Fibroblast of villous mesenchyme (primary cell): Measurements from ENCODE around the gene ASPDH. TPM values are rescaled to one million over a fixed set of nuclear protein-coding genes. Genes with fewer than 3 reads are reported as not detected.

Experiments
- DNase-seq: peaks from one replicate; pipeline ENCODE4 v3.0.0-alpha.2; 2010; ENCODE audit warnings: low read depth
- H3K4me3 ChIP-seq: 2 replicates; pipeline ENCODE4 v1.5.1; 2011; ENCODE audit warnings: low read depth, mild to moderate bottlenecking, low read length
- total RNA-seq: library from RNA; depleted of rRNA; stranded (reverse); fragments of >200 nt; gene quantifications from 2 replicates; pipeline ENCODE4 v1.2.3, GENCODE V29; 2012
- TF ChIP-seq, protein P1 (sequence below): IDR thresholded peaks from 2 replicates; pipeline ENCODE4 v1.5.1; 2012; ENCODE audit warnings: low read depth, mild to moderate bottlenecking, low read length; ENCODE audit not compliant: insufficient read depth

The ASPDH gene
- total RNA-seq, 1 donor, result not detected

DNA sequence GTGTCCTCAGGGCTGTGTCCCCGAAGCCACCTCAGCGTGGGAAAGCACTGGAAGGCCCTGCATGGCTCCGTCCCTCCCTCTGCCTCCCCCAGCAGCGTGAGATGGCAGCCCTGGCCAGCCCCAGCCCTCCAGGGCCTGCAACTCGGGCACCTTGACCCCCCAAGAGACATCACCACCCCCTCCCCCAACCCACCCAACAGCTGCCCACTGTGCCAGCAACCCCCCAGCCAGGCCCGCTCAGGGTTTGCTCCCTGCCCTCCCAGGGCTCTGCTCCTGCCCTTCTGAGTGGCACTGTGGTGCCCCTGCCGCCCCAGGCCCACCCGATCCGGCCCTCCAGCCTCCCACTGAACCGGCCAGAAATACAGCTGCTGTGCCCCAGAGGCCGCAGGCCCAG, 1.5 kb upstream of the ASPDH start:
- TF ChIP-seq, protein P1, sequence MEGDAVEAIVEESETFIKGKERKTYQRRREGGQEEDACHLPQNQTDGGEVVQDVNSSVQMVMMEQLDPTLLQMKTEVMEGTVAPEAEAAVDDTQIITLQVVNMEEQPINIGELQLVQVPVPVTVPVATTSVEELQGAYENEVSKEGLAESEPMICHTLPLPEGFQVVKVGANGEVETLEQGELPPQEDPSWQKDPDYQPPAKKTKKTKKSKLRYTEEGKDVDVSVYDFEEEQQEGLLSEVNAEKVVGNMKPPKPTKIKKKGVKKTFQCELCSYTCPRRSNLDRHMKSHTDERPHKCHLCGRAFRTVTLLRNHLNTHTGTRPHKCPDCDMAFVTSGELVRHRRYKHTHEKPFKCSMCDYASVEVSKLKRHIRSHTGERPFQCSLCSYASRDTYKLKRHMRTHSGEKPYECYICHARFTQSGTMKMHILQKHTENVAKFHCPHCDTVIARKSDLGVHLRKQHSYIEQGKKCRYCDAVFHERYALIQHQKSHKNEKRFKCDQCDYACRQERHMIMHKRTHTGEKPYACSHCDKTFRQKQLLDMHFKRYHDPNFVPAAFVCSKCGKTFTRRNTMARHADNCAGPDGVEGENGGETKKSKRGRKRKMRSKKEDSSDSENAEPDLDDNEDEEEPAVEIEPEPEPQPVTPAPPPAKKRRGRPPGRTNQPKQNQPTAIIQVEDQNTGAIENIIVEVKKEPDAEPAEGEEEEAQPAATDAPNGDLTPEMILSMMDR, result no peak
- no peak for DNase-seq
- no peak overlapping the region for H3K4me3 ChIP-seq

DNA sequence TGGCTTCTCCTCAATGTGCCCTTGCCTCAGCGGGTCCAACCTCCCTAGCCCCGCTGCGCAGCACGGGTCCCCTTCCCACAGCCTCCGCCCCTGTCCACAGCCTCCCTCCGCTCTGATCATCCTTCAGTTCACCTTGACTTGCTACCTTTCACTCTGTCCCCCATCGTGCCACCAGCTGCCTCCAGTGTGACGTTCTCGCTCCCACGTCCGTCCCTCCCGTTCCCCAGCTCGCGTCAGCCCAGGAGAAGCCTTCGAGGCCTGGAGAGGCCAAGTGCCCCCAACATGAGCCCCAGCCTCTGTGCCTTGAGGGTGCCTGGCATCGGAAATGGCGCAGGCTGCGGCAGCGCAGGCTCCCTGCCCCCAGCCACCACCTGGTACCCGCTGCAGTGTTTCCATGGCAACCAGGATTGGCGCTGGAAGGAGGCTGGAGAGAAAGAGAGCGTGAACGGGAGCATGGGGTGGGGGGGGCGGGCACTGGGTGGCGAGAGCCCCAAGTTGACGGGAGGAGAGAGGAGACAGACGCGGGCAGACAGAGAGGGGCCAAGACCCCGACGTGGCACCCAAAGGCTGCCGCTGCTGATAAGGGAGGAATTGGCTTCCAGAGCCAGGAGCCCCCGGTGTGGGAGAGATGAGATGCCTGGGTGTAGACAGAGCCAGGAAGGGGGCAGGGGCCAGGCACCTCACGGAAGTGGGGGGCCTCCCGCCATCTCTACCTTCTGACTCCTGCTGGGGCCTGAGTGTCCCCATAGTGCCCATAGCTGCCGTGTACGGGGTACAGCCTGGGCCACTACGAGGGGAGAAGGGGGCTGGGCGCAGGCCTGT, 844 bp upstream of the ASPDH start:
- DNase-seq, result no peak
- TF ChIP-seq, protein P1, result no peak

DNA sequence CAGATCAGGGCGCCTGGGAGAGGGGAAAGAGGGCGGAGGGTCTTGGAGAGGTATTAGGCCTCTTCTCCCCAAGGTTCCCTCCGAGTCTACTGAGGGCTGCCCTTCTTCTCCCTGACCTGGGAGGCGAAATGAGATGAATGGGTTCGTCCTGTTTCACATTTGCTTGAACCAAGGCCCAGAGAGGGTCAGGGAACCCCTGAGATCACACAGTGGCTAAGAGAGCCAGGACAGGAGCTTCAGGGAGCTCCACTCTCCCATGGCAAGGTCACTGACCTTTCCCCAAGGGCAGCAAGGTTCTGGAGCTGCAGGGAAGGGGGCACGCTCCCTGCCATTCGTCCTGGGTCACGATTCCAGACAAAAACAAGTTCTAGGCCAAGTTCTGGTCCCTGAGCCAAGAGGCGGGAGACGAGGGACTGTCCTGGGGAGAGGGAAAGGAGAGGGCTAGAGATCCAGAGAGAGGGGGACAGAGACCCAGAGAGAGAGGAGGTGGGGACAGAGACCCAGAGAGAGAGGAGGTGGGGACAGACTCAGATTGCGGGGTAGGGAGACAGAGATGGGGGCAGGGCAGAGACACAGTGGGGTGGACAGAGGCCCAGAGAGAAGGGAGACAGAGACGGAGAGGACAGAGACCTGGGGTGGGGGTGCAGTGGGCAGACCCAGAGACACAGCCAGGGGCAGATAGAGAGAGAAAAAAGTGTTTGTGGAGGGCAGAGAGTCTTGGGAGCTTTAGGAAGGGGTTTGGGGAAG, 541 bp downstream of the ASPDH start:
- DNase-seq, result no peak
- TF ChIP-seq, protein P1, result no peak
- H3K4me3 ChIP-seq, result no peak overlapping the region

More for the DNA sequence above, 844 bp upstream of the ASPDH start:
- H3K4me3 ChIP-seq, result no peak overlapping the region

DNA sequence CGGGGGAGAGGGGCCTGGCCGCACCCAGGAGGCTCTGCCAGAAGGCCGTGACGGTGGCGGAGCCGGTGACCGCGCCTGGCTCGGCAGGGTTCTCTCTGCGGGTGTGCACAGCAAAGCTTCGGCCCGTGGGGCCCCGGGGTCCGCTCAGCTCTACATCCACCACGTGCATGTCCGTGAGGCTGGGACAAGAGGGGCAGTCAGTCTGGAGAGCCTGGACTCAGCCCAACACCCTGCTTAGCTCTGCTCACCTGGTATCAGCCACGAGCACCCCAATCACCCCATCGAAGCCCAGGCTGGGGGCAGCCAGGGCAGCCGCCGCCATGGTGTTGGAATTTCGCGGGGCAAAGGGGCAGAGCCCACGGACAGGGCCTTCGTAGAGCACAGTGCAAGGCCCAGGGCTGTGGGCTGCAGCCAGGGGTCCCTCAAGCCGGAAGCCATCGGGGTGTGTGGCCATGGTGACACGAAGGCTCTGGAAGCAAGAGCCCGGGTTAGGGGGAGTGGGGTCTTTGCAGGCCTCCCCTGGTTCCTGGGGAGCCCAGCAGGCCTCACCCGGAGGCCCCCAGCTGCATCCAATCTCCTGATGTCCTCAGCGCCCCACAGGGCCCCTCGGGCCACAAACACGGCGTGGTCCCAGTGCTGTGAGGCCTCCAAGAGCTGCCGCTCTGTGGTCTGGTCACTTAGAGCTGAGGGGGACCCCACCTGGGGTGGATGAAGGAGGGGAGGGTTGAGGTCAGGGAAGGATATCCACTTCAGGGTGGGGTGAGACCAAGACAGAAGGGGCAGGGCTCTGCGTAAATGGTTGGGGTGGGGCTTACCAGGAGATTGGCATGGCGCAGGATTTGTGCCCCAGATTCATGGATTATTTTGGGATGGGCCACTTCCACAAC, 1.4 kb downstream of the ASPDH start:
- peak overlapping the region; percentile 95 for H3K4me3 ChIP-seq
- TF ChIP-seq, protein P1, result no peak
- DNase-seq, result no peak

DNA sequence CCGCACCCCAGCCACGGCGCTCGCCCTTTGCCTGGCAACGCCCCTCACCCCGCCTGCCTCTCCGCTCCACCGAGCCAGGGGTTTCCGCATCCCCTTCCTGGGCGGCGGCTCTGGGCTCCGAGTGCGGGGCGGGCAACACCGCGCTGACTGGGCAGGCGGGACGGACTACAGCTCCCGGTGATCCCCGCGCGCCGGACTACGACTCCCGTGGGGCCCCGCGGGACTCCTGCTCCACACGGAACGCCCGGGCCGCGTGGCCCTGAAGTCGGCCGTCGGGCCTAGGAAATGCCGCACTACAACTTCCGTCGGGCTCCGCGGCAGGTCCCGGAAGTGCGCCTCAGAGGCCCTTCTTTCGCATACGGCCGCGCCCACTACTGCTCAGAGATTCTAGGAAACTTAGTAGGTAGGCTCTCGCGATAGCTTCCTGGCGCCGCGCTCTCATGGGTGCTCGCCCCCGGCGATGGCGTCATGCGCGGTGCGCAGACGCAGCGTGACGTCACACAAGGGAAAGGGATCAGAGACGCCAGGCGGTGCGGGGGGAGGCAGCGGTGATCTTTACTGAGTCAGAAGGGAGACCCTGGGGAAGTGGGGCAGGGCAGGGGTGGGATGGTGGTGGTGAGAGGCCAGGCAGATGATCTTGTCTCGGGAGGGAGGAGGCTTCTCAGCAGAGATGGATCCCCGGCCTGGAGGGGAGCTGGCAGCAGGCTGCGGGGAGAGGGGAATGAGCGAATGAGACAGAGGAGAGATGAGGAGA, 2.5 kb downstream of the ASPDH start, which contains the start of gene JOSD2:
Gene JOSD2, minus strand, starts transcription at position 123 of the 754 bp plus-strand sequence. CDS start 760 bp downstream, outside the sequence.
- DNase-seq, result peak; percentile 100
- TF ChIP-seq, protein P1, result no peak
- H3K4me3 ChIP-seq, result peak within 1 kb of the TSS; percentile 95

DNA sequence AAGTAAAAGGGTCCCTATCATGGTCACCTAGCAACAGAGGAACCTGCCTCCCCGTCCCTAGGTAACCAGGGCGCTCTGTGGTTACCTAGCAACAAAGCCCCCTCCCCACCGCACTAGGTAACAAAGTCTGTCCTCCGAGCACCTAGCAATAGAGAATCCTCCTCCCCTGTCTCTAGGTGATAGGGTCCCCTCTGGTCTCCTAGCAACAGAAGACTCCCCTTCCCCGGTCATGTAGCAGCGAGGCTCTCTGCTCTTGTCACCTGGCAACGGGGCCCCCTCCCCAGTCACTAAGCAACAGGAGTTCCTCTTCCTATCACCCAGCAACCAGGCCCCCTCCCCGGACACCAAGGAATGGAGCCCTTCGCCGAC, 3.0 kb downstream of the ASPDH start:
- TF ChIP-seq, protein P1, result no peak
- peak overlapping the region; percentile 95 for H3K4me3 ChIP-seq
- no peak for DNase-seq
